Adipocyte (in vitro differentiated cells): Measurements from ENCODE around the gene TTC39B.

ENCODE experiments used
- DNase-seq: peaks from one replicate; pipeline ENCODE4 v3.0.0-alpha.2; 2015; ENCODE audit warnings: low read depth
- H3K27me3 ChIP-seq: replicated peaks from 2 replicates; pipeline ENCODE4 v1.7.0; 2013; ENCODE audit warnings: mild to moderate bottlenecking, low read length, moderate library complexity; ENCODE audit not compliant: control insufficient read depth, insufficient read depth
- H3K36me3 ChIP-seq: 2 replicates; pipeline ENCODE4 v1.7.0; 2013; ENCODE audit warnings: low read length, mild to moderate bottlenecking, moderate library complexity; ENCODE audit not compliant: control insufficient read depth, insufficient read depth, severe bottlenecking
- H3K4me1 ChIP-seq: 2 replicates; pipeline ENCODE4 v1.7.0; 2013; ENCODE audit warnings: mild to moderate bottlenecking, low read length, moderate library complexity; ENCODE audit not compliant: control insufficient read depth, insufficient read depth
- H3K4me3 ChIP-seq: 2 replicates; pipeline ENCODE4 v1.7.0; 2013; ENCODE audit warnings: mild to moderate bottlenecking, low read length, moderate library complexity
- H3K9ac ChIP-seq: 2 replicates; pipeline ENCODE4 v1.7.0; 2013; ENCODE audit warnings: mild to moderate bottlenecking, low read length, moderate library complexity
- H3K9me3 ChIP-seq: 2 replicates; pipeline ENCODE4 v1.7.0; 2013; ENCODE audit warnings: mild to moderate bottlenecking, low read length, moderate library complexity; ENCODE audit not compliant: control insufficient read depth

The TTC39B gene

DNA sequence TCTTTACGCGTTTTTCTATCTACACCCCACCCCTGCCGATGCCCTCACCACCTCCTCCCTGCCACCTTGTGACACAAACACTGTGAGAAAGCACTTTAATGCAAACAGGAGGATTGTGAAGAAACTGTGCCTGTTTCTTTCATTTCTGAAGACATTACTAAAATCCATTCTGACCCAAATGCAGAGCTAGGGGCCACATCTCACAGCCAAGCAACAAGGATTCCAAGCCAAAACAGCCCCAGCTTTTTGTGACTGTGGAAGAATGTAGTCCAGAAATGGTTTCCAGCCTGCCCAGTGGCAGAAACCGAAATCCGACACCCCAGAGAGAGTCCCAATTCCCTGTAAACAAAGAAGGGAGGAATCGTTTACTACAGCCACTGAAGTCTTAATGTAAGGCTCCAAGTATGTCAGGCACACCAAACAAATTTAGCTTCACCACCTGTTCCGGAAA is 190.9 kb downstream of the TTC39B start:
- DNase-seq: peak; percentile 14

DNA sequence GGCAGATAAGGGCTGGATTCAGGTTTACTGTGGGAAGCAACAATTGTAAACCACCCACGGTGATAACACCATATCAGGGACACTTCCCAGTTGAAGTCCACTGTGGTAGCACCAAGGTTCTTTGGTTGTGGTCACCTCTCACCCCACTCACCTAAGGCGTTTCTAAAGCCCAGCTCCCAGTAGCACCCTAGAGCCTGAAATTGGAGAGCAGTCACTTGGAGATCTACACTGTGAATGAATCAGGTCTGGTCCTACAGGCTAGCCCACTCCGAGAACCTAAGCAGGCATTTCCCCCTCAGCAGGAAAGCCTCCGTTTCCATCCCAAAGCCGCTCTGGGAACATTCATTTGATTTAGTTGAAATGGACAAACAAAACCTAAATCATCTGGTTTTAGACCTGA is 191.3 kb downstream of the TTC39B start:
- H3K4me3 ChIP-seq: no peak overlapping the region
- no peak for DNase-seq
- peaks cover 52% of the 10 kb centered on the region for H3K27me3 ChIP-seq
- H3K9ac ChIP-seq: no peak overlapping the region
- no peaks in the 10 kb centered on the region for H3K9me3 ChIP-seq
- no peaks in the 10 kb centered on the region for H3K36me3 ChIP-seq
- H3K4me1 ChIP-seq: no peaks in the 10 kb centered on the region

More for the DNA sequence above, 190.9 kb downstream of the TTC39B start:
- H3K4me1 ChIP-seq: no peaks in the 10 kb centered on the region
- no peak overlapping the region for H3K9ac ChIP-seq
- H3K4me3 ChIP-seq: no peak overlapping the region
- no peaks in the 10 kb centered on the region for H3K9me3 ChIP-seq
- peaks cover 57% of the 10 kb centered on the region for H3K27me3 ChIP-seq
- no peaks in the 10 kb centered on the region for H3K36me3 ChIP-seq

DNA sequence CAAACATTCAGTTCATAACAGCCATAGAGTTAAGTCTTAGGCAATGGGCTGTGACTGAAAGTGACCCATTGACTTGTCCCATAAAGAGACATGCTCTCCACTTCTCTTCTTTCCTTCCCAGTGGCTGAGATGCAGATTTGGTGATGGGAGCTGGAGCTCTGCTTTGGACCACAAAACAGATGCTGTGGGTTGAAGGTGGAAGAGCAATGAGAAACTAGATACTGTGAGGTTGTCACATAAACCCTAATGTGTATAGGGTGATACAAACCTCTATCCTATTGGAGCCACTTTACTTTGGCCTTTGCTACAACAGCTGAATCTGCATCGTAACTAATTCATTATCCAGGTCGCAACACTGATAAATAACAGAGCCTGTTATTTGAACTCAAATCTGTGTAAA is 192.0 kb downstream of the TTC39B start:
- Histone ChIP-seq H3K4me1 (no peaks in the 10 kb centered on the region), H3K4me3 (no peak overlapping the region), H3K9me3 (no peaks in the 10 kb centered on the region), H3K9ac (no peak overlapping the region), H3K36me3 (no peaks in the 10 kb centered on the region), H3K27me3 (peaks cover 46% of the 10 kb centered on the region)
- DNase-seq: no peak
